Body of pancreas (tissue), 4 donors: Measurements from ENCODE around the gene APOBEC3B.

Source experiments
- POLR2A ChIP-seq, 3 donors: fragments of 450-650 bp; IDR thresholded peaks; one replicate each; pipeline ENCODE4 v1.6.1; 2016; ENCODE audit warnings: antibody characterized with exemption in 3 of 3, mild to moderate bottlenecking in 2 of 3
- TF ChIP-seq, protein P1 (sequence below), 7 experiments: fragments of 450-650 bp in 4 of 7; fragments of 200-600 bp in 3 of 7; sonication (generic) in 3 of 7; IDR thresholded peaks; one replicate each; pipeline ENCODE4 v1.5.1; 2016 to 2019; ENCODE audit warnings: antibody characterized with exemption in 7 of 7

DNA sequence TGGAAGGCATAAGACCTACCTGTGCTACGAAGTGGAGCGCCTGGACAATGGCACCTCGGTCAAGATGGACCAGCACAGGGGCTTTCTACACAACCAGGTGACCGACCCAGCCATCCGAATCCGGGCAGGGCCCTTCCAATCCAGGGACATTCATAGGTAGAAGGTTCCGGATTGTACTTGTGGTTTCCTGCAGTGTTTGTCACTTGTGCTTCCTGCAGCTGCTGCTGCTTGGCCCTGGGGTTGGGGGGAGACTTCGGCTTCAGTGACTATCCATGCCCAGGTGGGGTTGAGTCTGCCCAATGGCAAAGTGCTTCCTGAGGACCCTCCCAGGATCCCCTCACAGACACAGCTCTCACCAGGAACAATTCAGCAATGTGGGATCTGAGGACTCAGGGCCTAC, 22.6 kb upstream of the APOBEC3B start:
- TF ChIP-seq, protein P1, sequence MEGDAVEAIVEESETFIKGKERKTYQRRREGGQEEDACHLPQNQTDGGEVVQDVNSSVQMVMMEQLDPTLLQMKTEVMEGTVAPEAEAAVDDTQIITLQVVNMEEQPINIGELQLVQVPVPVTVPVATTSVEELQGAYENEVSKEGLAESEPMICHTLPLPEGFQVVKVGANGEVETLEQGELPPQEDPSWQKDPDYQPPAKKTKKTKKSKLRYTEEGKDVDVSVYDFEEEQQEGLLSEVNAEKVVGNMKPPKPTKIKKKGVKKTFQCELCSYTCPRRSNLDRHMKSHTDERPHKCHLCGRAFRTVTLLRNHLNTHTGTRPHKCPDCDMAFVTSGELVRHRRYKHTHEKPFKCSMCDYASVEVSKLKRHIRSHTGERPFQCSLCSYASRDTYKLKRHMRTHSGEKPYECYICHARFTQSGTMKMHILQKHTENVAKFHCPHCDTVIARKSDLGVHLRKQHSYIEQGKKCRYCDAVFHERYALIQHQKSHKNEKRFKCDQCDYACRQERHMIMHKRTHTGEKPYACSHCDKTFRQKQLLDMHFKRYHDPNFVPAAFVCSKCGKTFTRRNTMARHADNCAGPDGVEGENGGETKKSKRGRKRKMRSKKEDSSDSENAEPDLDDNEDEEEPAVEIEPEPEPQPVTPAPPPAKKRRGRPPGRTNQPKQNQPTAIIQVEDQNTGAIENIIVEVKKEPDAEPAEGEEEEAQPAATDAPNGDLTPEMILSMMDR (IDR thresholded peaks at IDR 0.05): no peak
- TF ChIP-seq POLR2A (IDR thresholded peaks at IDR 0.05): no peak
